ENCODE data around the gene NACC2. TPM values are rescaled to one million over a fixed set of nuclear protein-coding genes. Genes with fewer than 3 reads are reported as not detected.

The NACC2 gene
- total RNA-seq, 6 experiments from 2014 or later: 38.2 to 46.7 (median 40.2) TPM

DNA sequence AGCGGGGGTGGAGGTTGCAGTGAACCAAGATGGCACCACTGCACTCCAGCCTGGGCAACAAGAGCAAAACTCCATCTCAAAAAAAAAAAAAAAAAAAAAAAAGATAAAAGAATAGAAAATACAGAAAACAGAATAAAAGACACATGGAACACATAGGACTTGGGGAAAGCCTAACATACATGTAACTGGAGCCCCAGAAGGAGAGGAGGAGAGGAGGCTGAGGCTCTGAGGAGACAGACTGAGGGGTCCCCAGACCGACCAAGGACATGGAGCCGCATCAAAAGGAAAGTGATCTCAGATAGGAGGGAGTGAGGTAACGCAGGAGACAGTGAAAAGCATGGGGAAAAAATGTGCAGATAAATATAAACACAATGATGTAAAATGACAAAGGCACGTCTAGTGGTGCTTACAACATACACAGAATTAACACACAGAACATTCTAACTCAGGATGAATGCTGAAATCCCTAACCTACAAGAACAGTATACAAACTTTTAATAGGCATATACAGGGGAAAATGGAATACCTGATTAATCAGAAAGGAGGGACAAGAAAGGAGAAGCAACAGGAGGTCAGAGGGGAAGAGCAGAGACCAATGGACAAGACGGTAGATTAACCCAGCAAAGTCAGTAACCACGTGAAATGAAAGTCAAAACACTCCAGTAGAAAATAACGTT, 68.7 kb downstream of the NACC2 start:
- Mint-ChIP-seq H3K36me3 (ENCODE audit: low read depth) (peaks cover 26% of the 10 kb centered on the region), H3K27ac (no peak overlapping the region), H3K4me1 (ENCODE audit: low read depth) (peaks cover 27% of the 10 kb centered on the region), H3K4me3 (no peak overlapping the region), H3K9me3 (no peaks in the 10 kb centered on the region), H3K27me3 (ENCODE audit: insufficient read depth) (no peaks in the 10 kb centered on the region; the same call in 1 of the 2 replicates)
- DNase-seq: no peak
- TF ChIP-seq, protein P1, sequence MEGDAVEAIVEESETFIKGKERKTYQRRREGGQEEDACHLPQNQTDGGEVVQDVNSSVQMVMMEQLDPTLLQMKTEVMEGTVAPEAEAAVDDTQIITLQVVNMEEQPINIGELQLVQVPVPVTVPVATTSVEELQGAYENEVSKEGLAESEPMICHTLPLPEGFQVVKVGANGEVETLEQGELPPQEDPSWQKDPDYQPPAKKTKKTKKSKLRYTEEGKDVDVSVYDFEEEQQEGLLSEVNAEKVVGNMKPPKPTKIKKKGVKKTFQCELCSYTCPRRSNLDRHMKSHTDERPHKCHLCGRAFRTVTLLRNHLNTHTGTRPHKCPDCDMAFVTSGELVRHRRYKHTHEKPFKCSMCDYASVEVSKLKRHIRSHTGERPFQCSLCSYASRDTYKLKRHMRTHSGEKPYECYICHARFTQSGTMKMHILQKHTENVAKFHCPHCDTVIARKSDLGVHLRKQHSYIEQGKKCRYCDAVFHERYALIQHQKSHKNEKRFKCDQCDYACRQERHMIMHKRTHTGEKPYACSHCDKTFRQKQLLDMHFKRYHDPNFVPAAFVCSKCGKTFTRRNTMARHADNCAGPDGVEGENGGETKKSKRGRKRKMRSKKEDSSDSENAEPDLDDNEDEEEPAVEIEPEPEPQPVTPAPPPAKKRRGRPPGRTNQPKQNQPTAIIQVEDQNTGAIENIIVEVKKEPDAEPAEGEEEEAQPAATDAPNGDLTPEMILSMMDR (IDR thresholded peaks at IDR 0.05): no peak

DNA sequence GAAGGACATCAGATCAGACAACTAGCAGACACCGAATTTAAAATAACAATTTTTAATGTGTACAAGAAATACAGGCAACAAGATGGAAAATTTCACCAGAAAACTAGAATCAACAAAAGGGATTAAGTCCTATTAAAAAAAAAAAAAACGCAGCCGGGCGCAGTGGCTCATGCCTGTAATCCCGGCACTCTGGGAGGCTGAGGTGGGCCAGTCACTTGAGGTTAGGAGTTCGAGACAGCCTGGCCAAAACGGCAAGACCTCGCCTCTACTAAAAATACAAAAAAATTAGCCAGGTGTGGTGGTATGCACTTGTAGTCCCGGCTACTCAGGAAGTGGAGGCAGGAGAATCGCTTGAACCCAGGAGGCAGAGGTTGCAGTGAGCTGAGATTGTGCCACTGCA, 69.6 kb downstream of the NACC2 start:
- no peaks in the 10 kb centered on the region for H3K9me3 Mint-ChIP-seq
- H3K36me3 Mint-ChIP-seq (ENCODE audit: low read depth): peaks cover 21% of the 10 kb centered on the region
- H3K4me1 Mint-ChIP-seq (ENCODE audit: low read depth): peaks cover 20% of the 10 kb centered on the region
- no peak overlapping the region for H3K4me3 Mint-ChIP-seq
- no peak overlapping the region for H3K27ac Mint-ChIP-seq
- no peaks in the 10 kb centered on the region; the same call in 1 of the 2 replicates for H3K27me3 Mint-ChIP-seq (ENCODE audit: insufficient read depth)
- no peak for DNase-seq
- TF ChIP-seq, protein P1 (IDR thresholded peaks at IDR 0.05): no peak

DNA sequence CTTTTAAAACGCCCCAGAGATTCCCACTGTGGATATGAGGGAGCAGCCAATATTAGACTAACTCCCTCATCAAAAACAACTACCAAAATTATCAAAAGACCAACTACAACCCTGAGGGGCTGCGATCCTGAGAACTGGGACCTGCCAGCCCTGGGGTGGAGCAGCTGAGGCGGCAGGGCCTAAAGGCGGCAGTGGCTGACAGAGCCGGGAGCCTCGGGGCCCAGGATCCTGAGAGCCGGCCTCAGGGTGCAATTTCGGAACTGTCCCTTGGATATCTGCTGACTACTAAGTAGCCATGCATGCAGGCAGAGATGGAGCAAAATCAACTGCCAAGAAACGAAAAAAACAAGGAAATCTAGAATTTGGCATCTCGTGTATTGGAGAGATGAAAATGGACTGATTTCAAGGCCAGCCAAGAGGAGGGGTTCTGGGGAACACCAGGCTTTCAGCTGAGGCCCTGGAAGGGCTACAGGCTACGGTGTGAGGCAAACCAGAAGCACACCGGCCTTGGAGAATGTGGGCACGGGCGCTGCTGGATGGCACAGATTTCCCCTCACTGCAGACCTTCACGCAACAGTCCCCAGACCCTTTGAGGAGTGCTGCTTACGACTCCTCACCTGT, 70.3 kb downstream of the NACC2 start:
- no peaks in the 10 kb centered on the region; the same call in 1 of the 2 replicates for H3K27me3 Mint-ChIP-seq (ENCODE audit: insufficient read depth)
- TF ChIP-seq, protein P1 (IDR thresholded peaks at IDR 0.05): no peak
- peak overlapping the region; percentile 4 for H3K27ac Mint-ChIP-seq
- peaks cover 20% of the 10 kb centered on the region for H3K4me1 Mint-ChIP-seq (ENCODE audit: low read depth)
- H3K9me3 Mint-ChIP-seq: no peaks in the 10 kb centered on the region
- no peak for DNase-seq
- H3K4me3 Mint-ChIP-seq: no peak overlapping the region
- peaks cover 21% of the 10 kb centered on the region for H3K36me3 Mint-ChIP-seq (ENCODE audit: low read depth)

DNA sequence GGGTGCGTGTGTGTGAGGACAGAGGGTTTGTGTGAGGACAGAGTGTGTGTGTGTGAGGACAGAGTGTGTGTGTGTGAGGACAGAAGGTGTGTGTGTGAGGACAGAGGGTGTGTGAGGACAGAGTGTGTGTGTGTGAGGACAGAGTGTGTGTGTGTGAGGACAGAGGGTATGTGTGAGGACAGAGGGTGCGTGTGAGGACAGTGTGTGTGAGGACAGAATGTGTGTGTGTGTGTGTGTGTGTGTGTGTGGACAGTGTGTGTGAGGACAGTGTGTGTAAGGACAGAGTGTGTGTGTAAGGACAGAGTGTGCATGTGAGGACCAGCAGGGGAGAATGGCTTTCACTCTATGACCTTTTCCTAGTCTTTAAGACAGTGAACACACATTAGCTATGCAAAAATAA, 70.8 kb downstream of the NACC2 start:
- no peak for DNase-seq
- Mint-ChIP-seq H3K9me3 (no peaks in the 10 kb centered on the region), H3K4me3 (0 out of 2 replicates have a peak overlapping the region, but pooled peaks have one; percentile 12), H3K36me3 (ENCODE audit: low read depth) (peaks cover 21% of the 10 kb centered on the region), H3K27ac (peak overlapping the region; percentile 73), H3K27me3 (ENCODE audit: insufficient read depth) (no peaks in the 10 kb centered on the region; the same call in 1 of the 2 replicates), H3K4me1 (ENCODE audit: low read depth) (peaks cover 20% of the 10 kb centered on the region)
- TF ChIP-seq, protein P1 (IDR thresholded peaks at IDR 0.05): no peak

DNA sequence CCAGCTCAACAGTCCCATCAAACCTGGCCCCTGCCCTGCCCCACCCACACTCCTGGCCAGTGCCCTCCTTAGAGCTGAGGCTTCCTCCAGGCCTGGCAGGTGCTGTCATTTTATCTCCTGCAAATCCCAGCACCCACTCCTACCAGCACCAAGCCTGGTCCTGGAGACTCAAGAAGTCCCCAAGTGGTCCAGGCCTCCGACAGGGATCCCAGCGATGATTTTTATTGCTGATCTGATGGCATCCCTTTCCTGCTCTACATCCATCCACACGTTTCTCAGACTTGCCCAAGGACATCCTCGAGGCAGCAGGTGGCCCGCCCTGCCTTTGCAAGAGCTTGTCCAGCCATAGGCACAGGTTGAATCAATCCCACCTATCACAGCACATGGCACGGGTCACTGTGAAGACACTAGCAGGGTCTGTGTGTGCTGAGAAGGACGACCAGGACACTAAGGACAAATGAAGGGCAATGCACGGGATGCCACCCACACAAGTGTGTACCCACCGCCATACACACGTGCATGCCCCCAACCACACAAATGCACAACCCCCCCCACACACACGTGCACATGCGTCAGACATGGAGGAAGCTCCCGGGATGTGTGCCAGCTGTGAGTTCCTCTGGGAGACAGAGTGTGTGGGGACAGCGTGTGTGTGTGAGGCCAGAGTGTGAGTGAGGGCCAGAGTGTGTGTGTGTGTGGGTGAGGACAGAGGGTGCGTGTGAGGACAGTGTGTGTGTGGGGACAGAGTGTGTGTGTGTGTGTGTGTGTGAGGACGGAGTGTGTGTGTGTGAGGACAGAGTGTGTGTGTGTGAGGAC, 71.5 kb downstream of the NACC2 start:
- peak; percentile 63 for DNase-seq
- Mint-ChIP-seq H3K27ac (peak overlapping the region; percentile 73), H3K4me1 (ENCODE audit: low read depth) (peaks cover 20% of the 10 kb centered on the region), H3K9me3 (no peaks in the 10 kb centered on the region), H3K4me3 (peak overlapping the region; percentile 12; the same call in 1 of the 2 replicates), H3K27me3 (ENCODE audit: insufficient read depth) (no peaks in the 10 kb centered on the region; the same call in 1 of the 2 replicates), H3K36me3 (ENCODE audit: low read depth) (peaks cover 21% of the 10 kb centered on the region)
- TF ChIP-seq, protein P1 (IDR thresholded peaks at IDR 0.05): no peak

Data from HFFc6 (cell line).